ENCODE measurements around the gene DNHD1.
A peak's percentile ranks its signal among the peaks of the same experiment; 100 is the strongest.

Gene DNHD1

DNA sequence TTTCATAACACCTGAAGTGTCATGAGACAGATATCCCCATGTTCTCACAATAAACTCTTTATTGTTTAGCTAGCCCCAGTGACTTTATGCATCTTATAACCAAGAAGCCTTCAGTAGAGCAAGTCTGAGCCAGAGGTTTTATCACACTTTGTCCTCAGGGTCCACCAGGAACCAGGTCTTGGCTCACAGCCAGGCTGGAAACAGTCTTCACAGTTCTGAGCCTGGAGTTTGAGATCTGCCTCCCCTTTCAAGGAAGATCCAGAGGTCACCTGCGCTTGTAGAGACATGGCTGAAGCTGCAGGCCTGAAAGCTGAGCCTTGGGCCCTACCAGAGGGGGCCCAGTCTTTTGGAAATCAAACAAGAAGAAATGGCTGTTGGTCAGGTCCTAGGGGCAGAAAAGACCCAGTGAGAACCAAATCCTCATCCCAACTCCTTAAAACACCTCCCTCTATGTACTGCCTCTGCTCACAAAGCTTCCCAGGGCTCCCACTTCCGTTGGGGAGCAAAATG, 102.9 kb downstream of the DNHD1 start:
- no peak for DNase-seq

DNA sequence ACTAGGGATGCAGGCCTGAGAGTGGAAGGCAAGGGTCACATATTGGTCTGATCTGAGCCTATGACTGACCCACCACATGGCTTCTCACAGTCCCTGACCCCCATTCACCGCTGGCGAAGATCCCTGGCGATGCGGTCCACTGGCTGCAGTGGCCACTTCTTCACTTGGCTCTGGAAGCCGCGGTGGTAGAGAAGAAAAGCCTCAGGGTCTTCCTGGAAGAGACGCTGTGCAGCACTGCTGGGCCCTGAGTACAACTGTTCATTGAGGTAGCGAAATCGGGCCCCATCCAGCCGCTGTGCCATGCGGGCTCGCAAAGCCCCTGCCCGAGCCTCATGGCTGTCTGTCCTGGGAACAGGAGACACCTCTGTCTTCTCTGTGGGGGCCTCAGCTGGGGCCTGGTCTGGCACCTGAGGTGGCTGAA, 104.0 kb downstream of the DNHD1 start:
- DNase-seq: no peak

DNA sequence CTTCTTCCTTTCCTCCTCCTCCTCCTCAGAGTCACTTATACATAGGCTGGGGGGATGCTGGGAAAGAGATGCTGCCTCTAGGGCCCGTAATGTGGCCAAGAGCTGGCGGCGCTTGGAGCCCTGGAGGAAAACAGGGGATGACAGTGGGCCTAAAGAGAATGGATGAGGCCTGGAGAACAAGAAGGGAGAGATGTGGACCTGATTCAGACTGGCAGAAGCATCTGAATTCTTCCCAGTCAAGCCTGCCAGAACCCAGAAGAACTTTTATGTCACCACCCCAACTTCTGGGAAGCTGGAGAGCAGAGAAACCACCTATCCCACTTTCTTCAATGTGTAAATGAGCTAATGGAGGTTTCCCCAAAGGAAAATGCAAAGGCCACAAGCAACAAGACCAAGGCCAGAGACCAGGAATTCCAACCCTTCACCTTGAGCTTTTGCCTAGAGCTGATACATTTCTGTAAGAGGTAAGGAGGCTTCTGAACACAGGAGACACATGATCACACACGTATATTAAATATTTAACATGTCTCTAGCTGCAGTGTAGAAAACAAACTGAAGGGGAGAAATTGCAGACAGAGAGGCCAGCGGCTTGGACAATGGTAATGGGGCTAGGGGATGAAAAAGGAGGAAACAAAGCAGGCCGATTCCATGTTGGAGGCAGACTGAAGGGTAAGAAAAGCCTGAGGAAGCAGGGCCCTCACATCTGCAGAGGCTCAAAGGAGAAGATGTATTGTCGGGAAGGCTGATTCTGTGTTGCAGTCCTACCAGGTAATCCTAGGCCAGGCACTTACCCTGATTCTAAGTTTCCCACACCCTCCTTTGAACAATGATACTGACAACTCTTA, 105.2 kb downstream of the DNHD1 start:
- DNase-seq: no peak

DNA sequence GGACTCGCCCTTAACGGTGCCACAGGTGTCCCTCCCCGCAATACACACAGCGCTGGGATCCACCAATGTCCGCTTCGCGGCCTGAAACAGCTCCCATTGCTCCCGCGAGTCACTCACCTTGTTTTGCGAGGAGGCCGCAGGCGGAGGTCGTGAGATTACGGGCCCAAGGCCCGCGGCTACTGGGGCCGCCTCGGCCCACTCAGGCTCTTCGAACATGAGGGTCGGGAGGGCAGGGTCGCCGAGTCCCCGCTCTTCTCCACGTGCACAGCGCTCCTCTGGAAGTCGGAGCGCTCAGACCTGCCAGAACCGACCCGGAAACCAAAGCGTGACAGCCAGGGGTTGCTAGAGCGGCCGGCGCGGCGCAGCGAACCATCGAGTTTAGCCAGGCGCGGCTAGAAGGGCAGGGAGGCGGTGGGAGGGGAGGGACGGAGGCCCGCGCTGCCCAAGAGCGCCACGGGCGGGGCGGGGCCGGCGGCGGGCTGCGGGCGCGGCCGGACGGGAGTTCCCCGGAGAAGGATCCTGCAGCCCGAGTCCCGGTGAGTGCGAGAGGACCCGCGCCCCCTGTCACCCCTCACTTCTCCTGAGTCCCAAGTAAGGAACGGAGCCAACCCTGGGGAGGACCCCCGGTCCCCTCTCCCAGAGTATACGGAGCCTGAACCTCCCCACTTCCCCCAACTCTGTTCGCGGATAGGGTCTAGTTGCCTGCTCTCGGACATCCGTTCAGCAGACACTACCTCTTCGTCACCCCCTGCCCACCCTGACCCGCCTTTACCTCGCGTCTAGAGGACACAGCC, 106.4 kb downstream of the DNHD1 start, which contains the start of the genes ILK and RRP8:
ILK (plus strand) TSS at position 488 of the 794 bp plus-strand sequence. CDS start 498 bp downstream, outside the sequence.
RRP8 (minus strand) TSS at position 330 of the 794 bp plus-strand sequence; CDS start at position 216, 114 bp downstream.
- DNase-seq: peak; percentile 85

DNA sequence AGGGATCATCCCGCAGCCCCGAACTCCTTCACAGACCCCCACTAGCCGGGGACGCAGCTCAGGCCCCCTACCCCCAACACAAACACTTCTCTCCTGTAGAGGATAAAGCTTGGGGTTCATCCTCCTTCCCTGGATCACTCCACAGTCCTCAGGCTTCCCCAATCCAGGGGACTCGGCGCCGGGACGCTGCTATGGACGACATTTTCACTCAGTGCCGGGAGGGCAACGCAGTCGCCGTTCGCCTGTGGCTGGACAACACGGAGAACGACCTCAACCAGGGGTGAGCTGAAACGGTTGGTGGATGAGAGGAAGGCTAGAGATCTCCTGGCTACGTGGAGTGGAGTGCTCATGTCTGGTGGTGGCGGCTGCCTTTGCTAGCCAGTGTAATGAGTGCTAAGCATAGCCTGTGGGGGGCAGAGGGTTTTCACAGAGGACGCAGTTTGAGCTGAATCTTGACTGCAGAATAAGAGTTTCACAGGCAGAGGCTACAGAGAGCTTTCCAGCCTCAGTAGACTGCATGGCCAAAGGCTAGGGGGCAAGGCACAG, 107.1 kb downstream of the DNHD1 start:
- peak; percentile 14 for DNase-seq

DNA sequence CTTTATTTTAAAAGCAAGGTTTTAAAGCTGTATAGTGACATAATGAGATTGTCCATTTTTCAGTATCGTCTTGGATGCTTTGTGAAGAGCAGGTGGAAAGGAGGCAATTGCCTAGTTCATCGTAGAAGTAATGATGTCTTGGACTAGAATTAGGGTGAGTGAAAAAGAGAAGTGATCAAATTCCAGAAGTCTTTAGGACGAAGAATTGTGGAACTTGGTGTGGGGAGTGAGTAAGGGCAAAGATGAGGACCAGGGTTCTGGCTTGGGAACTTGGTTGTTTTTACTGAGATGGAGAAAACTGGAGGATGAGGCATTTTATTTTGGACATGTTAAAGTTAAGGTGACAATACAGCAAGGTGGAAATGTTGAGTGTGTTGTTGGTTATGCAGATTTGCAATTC, 107.7 kb downstream of the DNHD1 start:
- DNase-seq: no peak

DNA sequence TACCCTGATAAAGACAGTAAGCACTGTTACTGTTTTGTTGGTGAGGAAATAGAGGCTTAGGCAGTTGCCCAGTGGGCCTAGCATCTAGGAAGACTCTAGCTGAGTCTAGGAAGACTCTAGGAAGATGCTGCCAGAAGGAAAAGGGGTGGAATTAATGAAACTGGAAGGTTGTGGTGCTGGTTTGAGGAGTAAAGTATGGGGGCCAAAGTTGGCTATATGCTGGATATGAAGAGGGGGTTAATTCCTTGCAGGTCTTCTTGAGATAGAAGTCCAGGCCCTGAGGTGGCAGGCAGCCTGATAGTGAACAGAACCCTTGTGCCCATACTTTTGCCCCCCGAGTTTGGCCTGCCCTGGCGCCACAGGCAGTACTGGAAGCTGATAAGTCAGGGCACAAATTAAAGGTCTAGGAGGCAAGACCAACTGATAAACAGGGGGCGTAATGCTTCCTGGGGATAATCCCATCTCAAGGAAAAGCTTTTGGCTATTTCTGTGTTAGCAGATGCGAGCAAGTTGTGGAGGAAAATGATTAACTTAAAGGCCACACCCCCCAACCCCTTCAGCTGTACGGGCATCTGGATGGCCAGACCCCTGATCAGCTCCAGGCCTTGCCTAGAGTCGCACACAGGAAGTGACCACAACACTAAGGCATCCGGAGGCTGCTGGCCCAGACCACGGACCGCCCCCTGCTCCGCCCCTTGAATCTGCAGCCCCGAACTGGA, 109.5 kb downstream of the DNHD1 start:
- peak; percentile 84 for DNase-seq

DNA sequence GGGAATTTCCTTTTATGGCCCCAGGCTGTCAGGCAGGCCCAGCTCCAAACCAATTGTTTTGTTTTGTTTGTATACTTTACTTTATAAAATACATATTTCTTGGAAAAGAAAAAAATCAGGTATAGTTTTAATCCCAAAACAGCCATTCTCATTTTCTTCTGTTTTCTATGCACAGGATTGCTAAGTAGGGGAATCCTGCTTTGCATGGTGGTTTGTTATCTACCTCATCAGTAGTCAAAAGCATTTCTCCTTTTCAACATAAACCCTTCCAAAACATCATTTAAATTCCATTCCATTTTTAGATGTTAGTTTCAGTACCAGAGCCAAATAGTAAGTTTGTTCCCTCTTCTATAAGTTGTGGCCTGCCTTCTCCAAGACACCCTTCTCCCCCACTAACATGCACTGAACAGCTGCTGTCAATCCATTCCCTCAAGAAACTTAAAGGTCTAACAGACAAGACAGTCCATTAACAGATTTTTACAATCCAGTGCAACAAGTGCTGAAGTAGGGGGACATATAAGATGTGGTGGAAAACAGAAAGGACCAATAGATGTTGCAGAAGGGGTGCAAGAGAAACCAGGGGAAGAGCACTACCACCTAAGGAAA, 110.2 kb downstream of the DNHD1 start:
- no peak for DNase-seq

DNA sequence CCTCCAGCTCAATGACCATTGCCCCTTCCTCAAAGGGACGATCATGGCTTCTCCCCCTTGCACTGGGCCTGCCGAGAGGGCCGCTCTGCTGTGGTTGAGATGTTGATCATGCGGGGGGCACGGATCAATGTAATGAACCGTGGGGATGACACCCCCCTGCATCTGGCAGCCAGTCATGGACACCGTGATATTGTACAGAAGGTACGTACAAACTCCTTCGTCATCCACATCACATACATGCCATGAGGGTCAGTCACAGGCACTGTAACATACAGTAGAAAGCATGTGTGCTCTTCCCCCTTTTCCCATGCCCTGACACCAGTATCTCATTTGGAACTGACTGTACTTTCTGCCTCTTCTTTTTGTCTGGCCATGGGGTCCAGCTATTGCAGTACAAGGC, 110.9 kb downstream of the DNHD1 start:
- DNase-seq: no peak

DNA sequence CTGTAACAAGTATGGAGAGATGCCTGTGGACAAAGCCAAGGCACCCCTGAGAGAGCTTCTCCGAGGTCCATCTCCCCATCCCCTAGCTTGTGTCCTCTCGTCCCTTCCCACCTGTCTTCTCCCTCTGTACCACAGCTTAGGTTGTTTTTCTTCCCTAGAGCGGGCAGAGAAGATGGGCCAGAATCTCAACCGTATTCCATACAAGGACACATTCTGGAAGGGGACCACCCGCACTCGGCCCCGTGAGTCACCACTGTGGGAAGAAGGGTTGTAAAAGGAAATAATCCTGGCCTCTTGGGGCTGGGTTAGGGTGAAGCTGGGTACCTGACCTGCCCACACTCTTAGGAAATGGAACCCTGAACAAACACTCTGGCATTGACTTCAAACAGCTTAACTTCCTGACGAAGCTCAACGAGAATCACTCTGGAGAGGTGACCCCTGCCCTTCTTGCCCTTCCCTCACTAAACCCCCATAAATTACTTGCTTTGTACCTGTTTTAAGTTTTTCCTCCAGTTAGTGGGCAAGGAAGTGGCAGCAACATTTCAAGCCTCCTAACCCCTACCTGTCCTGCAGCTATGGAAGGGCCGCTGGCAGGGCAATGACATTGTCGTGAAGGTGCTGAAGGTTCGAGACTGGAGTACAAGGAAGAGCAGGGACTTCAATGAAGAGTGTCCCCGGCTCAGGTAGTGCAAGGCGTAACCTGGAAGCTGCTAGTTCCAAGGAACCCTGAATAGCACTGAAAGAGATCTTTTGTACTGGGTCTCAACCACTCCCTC, 111.8 kb downstream of the DNHD1 start:
- DNase-seq: no peak

DNA sequence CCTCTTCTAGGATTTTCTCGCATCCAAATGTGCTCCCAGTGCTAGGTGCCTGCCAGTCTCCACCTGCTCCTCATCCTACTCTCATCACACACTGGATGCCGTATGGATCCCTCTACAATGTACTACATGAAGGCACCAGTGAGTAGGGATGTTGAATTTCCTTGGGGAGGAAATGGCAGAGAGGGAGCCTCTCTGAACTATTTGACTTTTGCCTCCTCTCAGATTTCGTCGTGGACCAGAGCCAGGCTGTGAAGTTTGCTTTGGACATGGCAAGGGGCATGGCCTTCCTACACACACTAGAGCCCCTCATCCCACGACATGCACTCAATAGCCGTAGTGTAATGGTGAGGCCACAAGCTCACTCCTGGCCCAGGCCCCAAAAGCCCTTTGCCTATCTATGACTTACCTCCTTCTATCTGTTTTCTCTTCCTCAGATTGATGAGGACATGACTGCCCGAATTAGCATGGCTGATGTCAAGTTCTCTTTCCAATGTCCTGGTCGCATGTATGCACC, 112.5 kb downstream of the DNHD1 start:
- DNase-seq: no peak

DNA sequence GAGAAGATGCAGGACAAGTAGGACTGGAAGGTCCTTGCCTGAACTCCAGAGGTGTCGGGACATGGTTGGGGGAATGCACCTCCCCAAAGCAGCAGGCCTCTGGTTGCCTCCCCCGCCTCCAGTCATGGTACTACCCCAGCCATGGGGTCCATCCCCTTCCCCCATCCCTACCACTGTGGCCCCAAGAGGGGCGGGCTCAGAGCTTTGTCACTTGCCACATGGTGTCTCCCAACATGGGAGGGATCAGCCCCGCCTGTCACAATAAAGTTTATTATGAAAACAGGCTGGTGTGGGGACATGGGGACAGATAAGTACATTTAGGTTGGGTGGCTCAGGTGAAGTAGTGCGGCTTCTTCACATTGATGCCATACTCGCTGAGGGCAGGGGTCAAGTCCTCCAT, 113.5 kb downstream of the DNHD1 start:
- DNase-seq: no peak

DNA sequence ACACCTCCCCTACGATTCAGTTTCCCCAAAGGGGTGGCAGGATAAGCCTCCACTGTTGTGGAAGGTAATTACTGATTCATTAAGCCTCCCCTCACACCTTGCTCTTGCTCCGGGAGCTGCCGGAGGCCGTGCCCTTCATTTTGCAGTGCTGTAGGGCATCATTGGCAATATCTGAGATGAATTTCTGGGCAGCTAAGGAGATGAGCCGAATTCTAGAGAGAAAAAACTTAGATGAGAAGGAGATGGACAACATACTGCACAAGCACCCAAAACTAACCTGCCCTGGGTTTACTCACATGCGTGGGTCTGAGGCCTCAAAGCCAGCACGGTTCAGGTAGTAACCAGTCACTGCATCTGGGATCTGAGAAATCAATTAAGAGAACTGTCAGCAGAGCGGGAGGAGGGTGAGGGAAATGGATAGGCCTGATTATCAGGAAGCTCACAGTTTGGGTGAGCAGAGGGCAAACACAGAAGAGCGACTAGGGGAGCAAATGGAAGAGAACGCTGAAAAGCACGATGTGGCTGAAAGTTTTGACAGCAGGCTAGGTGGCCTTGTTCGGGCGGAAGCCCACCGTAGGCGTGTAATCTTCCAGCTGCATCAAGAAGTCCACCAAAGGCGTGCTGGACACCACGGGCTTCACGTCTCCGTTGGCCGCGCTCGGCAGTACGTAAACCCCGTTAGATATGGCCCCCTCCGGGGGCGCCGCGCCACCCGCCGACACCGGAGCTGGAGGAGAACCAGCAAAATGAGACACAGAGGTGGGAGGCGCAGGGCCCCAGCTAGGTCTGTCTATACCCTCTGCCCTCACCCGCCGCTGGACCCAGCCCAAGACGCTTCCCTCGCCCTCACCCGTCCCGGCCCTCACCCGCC, 114.2 kb downstream of the DNHD1 start:
- no peak for DNase-seq

DNA sequence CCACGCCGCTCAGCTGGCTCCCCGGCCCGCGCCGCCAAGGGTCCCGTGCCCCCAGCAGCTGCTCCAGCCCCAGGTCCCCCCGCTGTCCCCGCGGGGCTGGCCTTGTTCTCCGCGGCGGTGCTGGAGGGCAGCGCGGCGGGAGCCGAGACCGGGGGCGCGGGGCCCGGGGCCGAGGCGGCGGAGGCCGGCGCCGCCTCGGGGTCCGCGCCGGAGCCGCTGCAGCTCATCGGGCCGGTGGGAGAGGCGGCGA, 114.8 kb downstream of the DNHD1 start:
- DNase-seq: no peak

DNA sequence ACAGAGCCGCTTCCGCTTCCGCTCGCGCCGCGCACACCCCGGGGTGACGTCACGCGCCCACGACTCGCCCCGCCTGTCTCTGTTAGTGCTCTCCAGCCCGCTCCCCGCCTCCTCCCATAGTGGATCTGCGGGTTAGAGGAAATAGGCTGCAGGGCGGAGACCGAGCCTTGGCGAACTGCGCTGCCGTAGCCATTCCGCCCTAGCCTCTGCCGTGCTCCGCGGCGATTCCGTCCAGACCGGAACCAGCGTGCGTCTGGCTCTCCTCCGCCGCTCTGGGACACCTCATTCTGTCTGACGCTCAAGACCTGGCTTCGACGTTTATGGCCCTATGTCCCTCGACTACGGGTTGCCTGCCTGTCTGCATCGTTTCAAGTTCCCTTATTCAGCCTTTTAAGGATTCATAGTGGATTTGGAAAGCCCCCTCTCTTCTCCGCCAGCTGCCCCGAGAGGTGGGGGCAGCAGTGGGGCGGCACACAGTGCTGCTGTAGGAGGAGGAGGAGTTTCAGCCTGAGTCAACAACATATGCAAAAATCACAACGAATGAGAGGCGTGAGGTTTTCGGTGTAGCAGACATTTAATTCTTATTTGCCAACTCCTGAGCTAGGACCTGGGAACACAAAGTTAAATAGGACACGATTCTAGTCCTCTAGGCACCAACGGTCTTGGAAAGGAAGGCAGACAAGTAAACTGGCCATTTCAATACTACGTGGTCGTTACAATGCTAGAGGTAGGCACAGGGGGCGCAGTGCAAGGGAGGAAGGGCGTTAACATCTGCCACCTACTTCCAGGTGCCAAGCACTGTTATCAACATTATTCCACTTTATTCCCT, 115.3 kb downstream of the DNHD1 start, which contains the start of gene TAF10:
TAF10 (minus strand) TSS at position 4 of the 829 bp plus-strand sequence. CDS start 27 bp downstream, outside the sequence.
- peak; percentile 96 for DNase-seq

DNA sequence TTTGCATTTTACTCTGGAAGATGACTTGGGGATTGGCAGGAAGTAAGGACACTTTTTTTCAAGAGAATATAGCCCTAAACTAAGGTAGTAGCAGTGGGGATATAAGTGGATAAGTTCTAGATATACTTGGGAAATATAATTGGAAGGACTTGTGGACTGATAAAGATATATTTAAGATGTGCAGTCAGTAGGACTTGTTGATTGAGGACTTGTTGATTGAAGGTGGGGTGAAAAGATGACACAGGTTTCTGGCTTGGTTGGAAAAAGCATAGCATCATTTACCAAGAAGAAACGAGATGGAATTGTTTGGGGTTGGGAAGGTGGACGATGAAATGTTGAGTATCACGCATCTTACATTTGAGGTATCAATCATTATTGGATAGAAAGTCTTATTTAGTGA, 116.4 kb downstream of the DNHD1 start:
- no peak for DNase-seq

DNA sequence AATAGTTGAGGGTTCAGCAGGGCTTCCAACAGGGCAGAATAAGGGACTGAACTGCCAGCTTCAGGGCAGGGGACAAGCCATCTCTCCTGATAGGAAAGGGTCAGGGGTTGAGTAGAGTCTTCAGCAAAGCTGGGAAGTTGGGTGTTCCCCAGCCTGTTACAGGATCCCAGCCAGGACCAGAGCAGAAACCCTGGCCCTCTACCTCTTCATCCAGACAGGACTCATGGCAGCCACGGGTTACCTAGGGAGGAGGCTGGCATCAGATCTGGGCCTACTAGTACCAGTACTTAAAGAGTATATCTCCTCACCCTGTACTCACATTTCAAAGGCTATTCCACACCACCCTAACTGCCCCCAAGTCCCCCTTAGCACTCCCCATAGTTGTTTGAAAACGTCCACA, 117.4 kb downstream of the DNHD1 start:
- DNase-seq: no peak

DNA sequence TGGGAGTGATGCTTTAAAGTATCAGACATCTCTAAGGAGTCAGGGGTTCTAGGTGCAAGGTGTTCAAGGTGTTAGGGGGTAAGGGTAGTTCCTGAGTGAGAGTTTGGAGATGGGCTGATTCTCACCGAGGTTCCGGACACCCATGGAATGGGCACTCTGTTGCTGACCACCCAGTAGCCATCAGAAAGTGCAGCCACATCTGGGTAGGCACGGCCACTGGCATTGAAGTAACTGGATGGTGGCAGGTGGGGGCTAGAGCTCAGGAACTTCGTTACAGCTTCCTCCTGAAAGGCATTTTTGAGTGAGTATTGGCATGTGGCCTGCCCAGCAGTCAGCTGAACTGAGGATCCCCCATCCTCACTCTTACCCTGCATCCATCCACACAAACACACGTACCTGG, 118.0 kb downstream of the DNHD1 start:
- no peak for DNase-seq

DNA sequence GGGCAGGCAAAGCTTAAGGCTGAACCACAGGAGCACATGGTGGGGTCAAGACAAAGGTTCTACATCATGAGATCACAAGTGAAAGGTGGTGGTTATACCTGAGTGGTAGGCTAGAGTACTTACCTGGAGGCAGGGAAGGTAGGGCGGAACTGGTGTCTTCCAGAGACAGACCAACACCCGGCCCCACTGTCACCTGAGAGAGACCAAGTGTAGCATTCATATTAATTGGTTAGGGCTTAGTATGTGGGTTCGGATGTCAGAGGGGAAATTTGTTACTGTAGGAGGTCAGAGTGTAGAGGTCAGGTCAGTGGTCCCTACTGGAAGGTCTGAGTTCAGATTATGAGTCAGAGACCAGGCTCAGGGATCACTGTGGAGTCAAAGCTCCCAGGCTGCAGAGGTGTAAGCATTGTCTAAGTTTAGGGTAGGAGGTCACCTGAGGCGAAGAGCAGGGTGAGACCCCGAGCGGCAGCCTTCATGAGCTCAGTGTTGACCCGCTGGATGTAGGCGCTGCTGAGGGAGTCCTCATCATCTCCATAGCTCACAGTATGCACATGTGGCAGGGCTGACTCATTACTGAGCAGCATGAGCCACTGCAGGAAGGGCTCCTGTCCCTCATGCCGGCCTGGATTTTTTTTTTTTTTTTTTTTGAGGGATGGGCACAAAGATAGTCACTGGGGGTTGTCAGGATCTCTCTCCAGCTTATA, 119.0 kb downstream of the DNHD1 start:
- DNase-seq: no peak

All from NCI-H2029 (cell line).